Pancreas (tissue), 10 donors: ENCODE measurements around the gene GAS6. TPM values are rescaled to one million over a fixed set of nuclear protein-coding genes. Genes with fewer than 3 reads are reported as not detected.

Source experiments
- ATAC-seq, 4 donors: fragments of 200-7000 bp; cut with Tn5 transposase; one replicate each; pipeline versions ENCODE4 v1.8.0 to v1.9.1; 2020; ENCODE audit warnings: mild to moderate bottlenecking in 4 of 4, moderate library complexity in 4 of 4
- DNase-seq, 6 donors: peaks; one replicate each; pipeline ENCODE4 v3.0.0-alpha.2; 2020
- FAIRE-seq: peaks from 2 replicates; lab custom pipeline; 2012; peaks lifted over from hg19 to GRCh38; lab: Jason Lieb, UNC
- H3K27ac ChIP-seq, 4 donors: fragments of 200-600 bp; sonication (generic); 1 replicate in 3 of 4; 2 replicates in 1 of 4; pipeline versions ENCODE4 v1.5.0 to v1.8.0; 2020
- H3K27me3 ChIP-seq, 4 donors: fragments of 200-600 bp; one replicate each; pipeline ENCODE4 v1.8.0; 2021
- H3K36me3 ChIP-seq, 3 donors: fragments of 200-600 bp; sonication (generic) in 1 of 3; one replicate each; pipeline versions ENCODE4 v1.5.0 to v1.8.0; 2020 to 2021
- H3K4me1 ChIP-seq, 3 donors: fragments of 200-600 bp; one replicate each; pipeline ENCODE4 v1.8.0; 2021
- H3K4me3 ChIP-seq, 4 donors: fragments of 200-600 bp; sonication (generic) in 2 of 4; one replicate each; pipeline versions ENCODE4 v1.5.0 to v1.8.0; 2020 to 2021
- H3K9me3 ChIP-seq, 4 donors: fragments of 200-600 bp; one replicate each; pipeline ENCODE4 v1.8.0; 2021
- WGBS, 2 donors: extraction: QIAGEN DNeasy Blood & Tissue Kit; methylation state at CpG; one replicate each; pipeline ENCODE4 v1.1.7; 2013; 5-methylcytosine and 5-hydroxymethylcytosine counted together
- intact Hi-C, 3 donors: fragments of 100-400 bp; cut with DNase I; formaldehyde crosslinking; loops; one replicate each; pipeline versions ENCODE4 v1.11.1 to v1.14.2; 2022
- polyA plus RNA-seq, 2 donors: library from polyadenylated mRNA; stranded (reverse); fragments of 200-250 nt; gene quantifications; one replicate each; pipeline ENCODE4 v1.2.3, GENCODE V29; 2013
- total RNA-seq, 6 donors: library from RNA; stranded (reverse); fragmentation: NEBNext Ultra II Directional in 4 of 6; extraction: Animal tissue kit (Norgen Biotek cat#: 25700) in 4 of 6; gene quantifications; one replicate each; pipeline versions ENCODE4 v1.2.1 to v1.2.4, GENCODE V29; 2021 to 2023
- TF ChIP-seq, protein P1 (sequence below), 4 donors: fragments of 200-600 bp; sonication (generic) in 3 of 4; IDR thresholded peaks; one replicate each; pipeline versions ENCODE4 v1.5.0 to v1.8.0; 2021; ENCODE audit warnings: antibody characterized with exemption in 4 of 4
- donor health status: healthy with polysubstance abuse.
- donor health status: DM: no; HTN: no; CAD: no; lungs with moderate emphysema.
- donor health status: DM: no; HTN: no; CAD: no.
- donor health status: control.
- donor health status: control.
- donor health status: Bipolar disorder and iron deficiency.
- donor health status: DM: yes; HTN: yes; CAD: no.
- donor health status: DM: no; HTN: no; CAD: no.
- donor health status: DM: no; HTN: no; CAD: no.
- donor health status: DM: yes; HTN: yes; CAD: no.

Gene GAS6
- total and polyA plus RNA-seq, 8 donors = 24.3 to 124 (median 42.2) TPM

DNA sequence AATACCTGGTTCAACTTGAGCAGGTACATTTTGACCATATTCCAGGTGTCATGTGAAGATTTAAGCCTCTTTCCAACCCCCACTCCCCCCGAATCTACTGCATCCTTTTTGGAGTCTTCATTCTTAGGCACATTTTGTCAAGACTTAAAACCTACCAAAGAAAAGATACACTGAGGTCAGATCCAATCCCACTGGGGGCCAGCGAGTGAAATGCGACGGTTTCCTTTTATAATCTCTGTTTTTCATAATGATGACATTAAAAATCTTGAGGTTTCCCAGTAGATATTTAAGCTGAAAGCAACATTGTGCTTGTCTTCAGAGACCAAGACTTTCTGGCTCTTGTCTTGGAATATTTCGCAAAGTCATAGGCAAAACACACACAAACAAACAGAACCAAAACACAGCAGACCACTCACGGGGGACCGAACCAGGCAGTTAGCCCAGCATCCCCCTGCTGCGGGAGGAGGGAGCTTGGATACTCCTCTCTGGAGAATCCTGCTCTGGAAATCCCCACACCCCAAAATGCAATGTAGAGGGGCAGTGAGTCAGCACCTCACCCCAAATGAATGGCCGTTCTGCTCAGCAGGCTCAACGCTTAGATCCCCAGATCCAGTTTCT is 506 bp upstream of the GAS6 start:
- Histone ChIP-seq H3K27me3 (no peaks in the 10 kb centered on the region), H3K27ac (peak overlapping the region in 3 of 4 donors; percentile 52 to 89 (median 87)), H3K4me1 (peaks cover 0 to 9% (median 8%) of the 10 kb centered on the region in 3 donors), H3K9me3 (no peaks in the 10 kb centered on the region), H3K36me3 (no peaks in the 10 kb centered on the region), H3K4me3 (peak overlapping the region; percentile 53 to 69 (median 59))
- intact Hi-C loops = no loop called here
- 9 to 10% methylated on average over 10 of the region's 10 CpGs for WGBS, 2 donors
- no peak for FAIRE-seq
- no peak for ATAC-seq
- no peak for DNase-seq
- TF ChIP-seq, protein P1, sequence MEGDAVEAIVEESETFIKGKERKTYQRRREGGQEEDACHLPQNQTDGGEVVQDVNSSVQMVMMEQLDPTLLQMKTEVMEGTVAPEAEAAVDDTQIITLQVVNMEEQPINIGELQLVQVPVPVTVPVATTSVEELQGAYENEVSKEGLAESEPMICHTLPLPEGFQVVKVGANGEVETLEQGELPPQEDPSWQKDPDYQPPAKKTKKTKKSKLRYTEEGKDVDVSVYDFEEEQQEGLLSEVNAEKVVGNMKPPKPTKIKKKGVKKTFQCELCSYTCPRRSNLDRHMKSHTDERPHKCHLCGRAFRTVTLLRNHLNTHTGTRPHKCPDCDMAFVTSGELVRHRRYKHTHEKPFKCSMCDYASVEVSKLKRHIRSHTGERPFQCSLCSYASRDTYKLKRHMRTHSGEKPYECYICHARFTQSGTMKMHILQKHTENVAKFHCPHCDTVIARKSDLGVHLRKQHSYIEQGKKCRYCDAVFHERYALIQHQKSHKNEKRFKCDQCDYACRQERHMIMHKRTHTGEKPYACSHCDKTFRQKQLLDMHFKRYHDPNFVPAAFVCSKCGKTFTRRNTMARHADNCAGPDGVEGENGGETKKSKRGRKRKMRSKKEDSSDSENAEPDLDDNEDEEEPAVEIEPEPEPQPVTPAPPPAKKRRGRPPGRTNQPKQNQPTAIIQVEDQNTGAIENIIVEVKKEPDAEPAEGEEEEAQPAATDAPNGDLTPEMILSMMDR (IDR thresholded peaks at IDR 0.05) = no peak

DNA sequence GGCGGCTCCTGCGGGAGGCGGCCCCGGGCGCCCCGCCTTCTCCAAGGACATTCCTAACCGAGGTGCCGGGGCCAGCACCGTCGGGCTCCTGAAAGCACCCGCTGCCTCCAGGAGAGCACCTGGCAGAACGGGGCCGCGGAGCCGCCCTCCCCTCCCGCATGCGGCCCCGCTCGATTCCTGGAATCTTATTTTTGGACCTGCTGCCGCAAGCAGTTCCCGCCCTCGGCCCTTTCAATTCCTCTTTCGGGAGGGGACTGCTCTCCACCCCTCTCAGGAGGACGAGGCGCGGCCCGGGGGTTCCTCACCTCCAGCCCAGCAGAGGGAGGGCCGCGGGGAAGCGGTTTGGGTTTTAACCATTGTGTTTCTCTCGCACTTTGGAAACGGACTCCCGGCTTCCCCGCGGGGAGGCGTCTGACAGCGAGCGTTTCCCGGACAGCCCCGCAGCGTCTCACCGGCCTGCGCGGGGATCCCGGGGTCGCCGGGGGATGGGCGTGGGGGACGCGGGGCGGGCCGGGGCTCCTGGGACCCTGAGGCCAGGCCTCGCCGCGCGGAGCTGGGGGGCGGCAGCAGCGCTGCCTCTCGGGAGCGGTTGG is 849 bp downstream of the GAS6 start:
- WGBS, 2 donors = 10 to 11% methylated on average over 57 to 60 of the region's 60 CpGs
- FAIRE-seq = no peak

DNA sequence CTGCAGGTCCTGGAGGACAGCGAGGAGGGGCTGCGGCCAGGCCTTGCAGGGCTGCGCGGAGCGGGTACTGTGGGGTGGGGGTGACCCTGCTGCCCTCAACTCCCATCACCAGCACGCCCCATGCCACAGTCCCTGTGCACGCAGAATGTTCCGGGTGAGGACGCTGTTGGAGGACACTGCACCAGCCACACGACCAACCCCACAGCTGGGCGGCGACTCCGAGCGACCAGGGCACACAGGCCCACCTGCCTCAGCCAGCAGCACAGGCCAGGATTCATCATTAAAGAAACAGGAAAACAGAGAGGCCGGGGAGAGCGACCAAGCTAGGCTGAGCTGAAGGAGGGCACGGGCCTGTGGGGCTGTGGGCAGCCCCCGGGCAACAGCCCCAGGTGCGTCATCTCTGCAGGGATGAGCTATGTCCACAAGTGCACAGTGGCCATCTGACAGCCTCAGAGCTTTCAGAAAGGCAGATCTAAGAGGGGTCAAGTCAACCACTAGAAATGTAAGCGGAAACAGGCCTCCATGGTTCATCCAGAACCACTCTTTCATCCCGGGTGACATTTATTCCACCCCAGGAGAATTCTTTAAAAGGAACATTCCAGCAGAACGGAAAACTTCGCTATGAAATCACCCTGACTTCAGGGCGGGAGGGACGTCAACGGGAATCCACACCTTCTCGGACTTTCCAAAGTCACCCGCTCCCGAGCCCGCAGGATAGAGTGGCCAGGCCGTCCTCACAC is 1.5 kb downstream of the GAS6 start:
- peak overlapping the region; percentile 53 to 69 (median 59) for H3K4me3 ChIP-seq
- H3K4me1 ChIP-seq = peaks cover 3 to 11% (median 9%) of the 10 kb centered on the region in 3 donors
- TF ChIP-seq, protein P1 (IDR thresholded peaks at IDR 0.05) = no peak
- H3K36me3 ChIP-seq = no peaks in the 10 kb centered on the region
- DNase-seq (peak in 2 of 6 donors; percentile 11 to 54), ATAC-seq (peak in 2 of 4 donors; percentile 2 to 7), FAIRE-seq (no peak)
- intact Hi-C loops = no loop called here
- WGBS, 2 donors = 69 to 75% methylated on average over 31 of the region's 31 CpGs
- H3K9me3 ChIP-seq = no peaks in the 10 kb centered on the region
- peak overlapping the region; percentile 78 to 89 (median 86) for H3K27ac ChIP-seq
- no peaks in the 10 kb centered on the region for H3K27me3 ChIP-seq

More for the DNA sequence above, 849 bp downstream of the GAS6 start:
- no peaks in the 10 kb centered on the region for H3K36me3 ChIP-seq
- H3K4me3 ChIP-seq = peak overlapping the region; percentile 53 to 69 (median 59)
- intact Hi-C loops = no loop called here
- H3K27me3 ChIP-seq = no peaks in the 10 kb centered on the region
- DNase-seq = peak in 5 of 6 donors; percentile 49 to 69 (median 57)
- H3K4me1 ChIP-seq = peaks cover 0 to 9% (median 8%) of the 10 kb centered on the region in 3 donors
- no peaks in the 10 kb centered on the region for H3K9me3 ChIP-seq
- TF ChIP-seq, protein P1 (IDR thresholded peaks at IDR 0.05) = no peak
- peak; percentile 47 to 64 (median 55) for ATAC-seq
- H3K27ac ChIP-seq = peak overlapping the region; percentile 78 to 89 (median 86)

DNA sequence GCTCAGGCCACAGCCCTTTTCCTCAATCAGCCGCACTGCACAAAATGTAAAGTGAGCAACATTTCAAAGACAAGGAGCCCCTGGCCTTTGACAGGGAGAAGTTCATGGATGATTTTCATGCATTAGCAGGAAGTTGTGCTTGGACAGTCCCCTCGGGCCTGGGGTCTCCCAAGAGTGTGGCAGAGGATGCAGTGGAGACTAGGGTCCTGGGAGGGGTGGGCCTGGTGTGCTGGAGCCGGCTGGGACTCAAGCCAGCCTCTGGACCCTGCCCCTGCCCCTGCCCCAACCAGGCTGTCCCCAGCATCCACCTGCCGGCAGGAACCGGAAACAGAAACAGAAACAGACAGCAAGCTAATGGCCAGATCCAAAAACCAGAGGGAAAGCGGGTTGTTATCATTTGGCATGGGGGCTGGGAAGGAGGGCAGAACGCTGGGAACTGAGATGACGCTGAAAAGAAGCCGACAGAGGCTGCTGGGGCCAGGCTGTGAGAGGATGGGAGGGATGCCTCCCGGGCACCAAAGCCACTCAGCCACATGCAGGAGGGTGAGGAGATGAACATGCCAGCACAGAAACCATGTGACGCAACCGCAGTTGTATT is 2.3 kb downstream of the GAS6 start:
- Histone ChIP-seq H3K36me3 (no peaks in the 10 kb centered on the region), H3K4me1 (peaks cover 4 to 17% (median 15%) of the 10 kb centered on the region in 3 donors), H3K27me3 (no peaks in the 10 kb centered on the region), H3K4me3 (peak overlapping the region in 1 of 4 donors; percentile 69), H3K9me3 (no peaks in the 10 kb centered on the region), H3K27ac (peak overlapping the region in 2 of 4 donors; percentile 87 to 89)
- intact Hi-C loops = no loop called here
- ATAC-seq (no peak), FAIRE-seq (no peak), DNase-seq (peak in 4 of 6 donors; percentile 8 to 44 (median 28))
- TF ChIP-seq, protein P1 (IDR thresholded peaks at IDR 0.05) = no peak
- 71 to 74% methylated on average over 12 of the region's 12 CpGs for WGBS, 2 donors
